Esophagus muscularis mucosa (tissue), 4 donors: ENCODE data around the gene CAMTA1. TPM values are rescaled to one million over a fixed set of nuclear protein-coding genes. Genes with fewer than 3 reads are reported as not detected.
A peak's percentile ranks its signal among the peaks of the same experiment; 100 is the strongest.

Source experiments
- DNase-seq: peaks from one replicate; pipeline ENCODE4 v3.0.0-alpha.2; 2017; ENCODE audit errors: extremely low spot score
- H3K27ac ChIP-seq, 4 donors: fragments of 200-600 bp; sonication (generic); replicated peaks in 1 of 4; 1 replicate in 3 of 4; 2 replicates in 1 of 4; pipeline ENCODE4 v1.5.1; 2016 to 2019; ENCODE audit warnings: mild to moderate bottlenecking in 1 of 4
- H3K27me3 ChIP-seq, 4 donors: fragments of 200-600 bp; sonication (generic); one replicate each; pipeline versions ENCODE4 v1.5.1 to v1.6.0; 2016 to 2019
- H3K36me3 ChIP-seq, 4 donors: fragments of 200-600 bp; sonication (generic); one replicate each; pipeline ENCODE4 v1.5.1; 2016 to 2019
- H3K4me1 ChIP-seq, 4 donors: fragments of 200-600 bp; sonication (generic); one replicate each; pipeline ENCODE4 v1.5.1; 2016 to 2019
- H3K4me3 ChIP-seq, 4 donors: fragments of 200-600 bp; sonication (generic); 1 replicate in 2 of 4; 2 replicates in 2 of 4; pipeline ENCODE4 v1.5.1; 2016 to 2019; ENCODE audit warnings: mild to moderate bottlenecking in 4 of 4, moderate library complexity in 1 of 4
- H3K9me3 ChIP-seq, 4 donors: fragments of 200-600 bp; sonication (generic); 1 replicate in 3 of 4; 2 replicates in 1 of 4; pipeline ENCODE4 v1.5.1; 2016 to 2019
- EP300 ChIP-seq: sonication (generic); formaldehyde crosslinking; IDR thresholded peaks from one replicate; pipeline ENCODE4 v1.6.1; 2017; ENCODE audit warnings: antibody characterized with exemption
- POLR2A ChIP-seq: fragments of 450-650 bp; IDR thresholded peaks from one replicate; pipeline ENCODE4 v1.6.1; 2017; ENCODE audit warnings: antibody characterized with exemption, moderate library complexity, mild to moderate bottlenecking, low read depth
- POLR2AphosphoS5 ChIP-seq, 2 donors: sonication (generic); formaldehyde crosslinking; IDR thresholded peaks; one replicate each; pipeline ENCODE4 v1.6.1; 2017; ENCODE audit warnings: antibody characterized with exemption in 2 of 2
- WGBS: methylation state at CpG from one replicate; pipeline ENCODE4 v1.1.5; 2018; 5-methylcytosine and 5-hydroxymethylcytosine counted together
- intact Hi-C: fragments of 100-400 bp; cut with DNase I; formaldehyde crosslinking; loops from one replicate; pipeline ENCODE4 v1.15.1; 2023
- total RNA-seq, 4 donors: library from RNA; depleted of rRNA; stranded (reverse); fragments of >200 nt; gene quantifications; one replicate each; pipeline versions ENCODE4 v1.1.0 to v1.2.1, GENCODE V29; 2016
- TF ChIP-seq, protein P1 (sequence below), 3 experiments: fragments of 200-600 bp in 2 of 3; fragments of 450-650 bp in 1 of 3; sonication (generic) in 2 of 3; IDR thresholded peaks; one replicate each; pipeline ENCODE4 v1.5.1; 2017 to 2019; ENCODE audit warnings: antibody characterized with exemption in 3 of 3, mild to moderate bottlenecking in 2 of 3, moderate library complexity in 1 of 3

CAMTA1 gene
- total RNA-seq, 4 donors from 2014 or later, result 109 to 226 (median 139) TPM

DNA sequence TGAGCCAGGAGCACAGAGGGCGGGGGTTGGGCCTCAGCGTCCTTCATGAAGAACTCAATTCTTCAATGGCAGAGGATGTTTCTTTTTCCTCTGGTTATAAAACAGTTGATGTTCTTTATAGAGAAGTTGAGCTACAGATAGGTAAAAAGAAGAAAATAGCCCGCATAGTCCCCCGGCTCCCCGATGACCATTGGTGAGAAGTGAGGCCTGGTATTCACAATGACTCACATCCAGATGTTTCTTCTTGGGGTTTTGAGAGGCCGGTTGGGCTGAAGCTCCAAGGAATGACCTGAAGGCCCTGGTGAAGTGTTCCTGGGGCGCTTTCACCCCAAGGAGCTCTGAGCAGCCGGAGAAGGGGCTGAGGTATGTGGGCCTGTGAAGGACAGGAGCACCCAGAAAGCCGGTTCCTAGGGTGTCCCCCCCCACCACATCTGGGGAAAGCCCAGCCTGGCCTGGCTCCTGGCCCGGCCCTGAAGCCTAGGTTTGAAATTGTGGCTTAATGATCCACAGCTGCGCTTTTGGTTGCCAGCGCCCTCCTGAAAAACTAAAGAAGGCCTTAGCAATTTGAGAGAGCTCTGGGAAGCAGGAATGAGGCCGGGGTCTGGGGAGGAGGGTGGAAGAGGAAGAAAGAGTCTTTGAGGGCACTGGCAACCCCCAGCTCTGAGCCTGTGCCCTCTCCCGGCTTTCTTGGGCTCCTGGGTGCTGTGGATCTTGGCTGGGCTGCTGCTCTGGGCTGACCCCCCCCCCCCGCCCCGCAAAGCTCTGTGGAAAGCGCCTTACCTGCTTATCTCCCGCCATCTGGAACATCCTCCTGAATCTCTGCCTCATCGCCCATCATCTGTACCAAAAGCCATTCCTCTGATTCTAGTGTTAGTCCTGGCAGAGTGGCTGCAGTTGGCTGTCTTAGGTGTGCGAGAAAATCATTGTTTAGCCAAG, 444.7 kb downstream of the CAMTA1 start:
- Histone ChIP-seq H3K27ac (no peak overlapping the region), H3K27me3 (peaks cover 0 to 11% (median 0%) of the 10 kb centered on the region in 4 donors), H3K9me3 (no peaks in the 10 kb centered on the region), H3K4me3 (no peak overlapping the region), H3K36me3 (no peaks in the 10 kb centered on the region), H3K4me1 (no peaks in the 10 kb centered on the region)
- WGBS, result 90% methylated on average over 16 of the region's 20 CpGs
- DNase-seq, result peak; percentile 78
- TF ChIP-seq EP300 (no peak), POLR2A (no peak), POLR2AphosphoS5 (IDR thresholded peaks at IDR 0.05) (no peak)
- TF ChIP-seq, protein P1, sequence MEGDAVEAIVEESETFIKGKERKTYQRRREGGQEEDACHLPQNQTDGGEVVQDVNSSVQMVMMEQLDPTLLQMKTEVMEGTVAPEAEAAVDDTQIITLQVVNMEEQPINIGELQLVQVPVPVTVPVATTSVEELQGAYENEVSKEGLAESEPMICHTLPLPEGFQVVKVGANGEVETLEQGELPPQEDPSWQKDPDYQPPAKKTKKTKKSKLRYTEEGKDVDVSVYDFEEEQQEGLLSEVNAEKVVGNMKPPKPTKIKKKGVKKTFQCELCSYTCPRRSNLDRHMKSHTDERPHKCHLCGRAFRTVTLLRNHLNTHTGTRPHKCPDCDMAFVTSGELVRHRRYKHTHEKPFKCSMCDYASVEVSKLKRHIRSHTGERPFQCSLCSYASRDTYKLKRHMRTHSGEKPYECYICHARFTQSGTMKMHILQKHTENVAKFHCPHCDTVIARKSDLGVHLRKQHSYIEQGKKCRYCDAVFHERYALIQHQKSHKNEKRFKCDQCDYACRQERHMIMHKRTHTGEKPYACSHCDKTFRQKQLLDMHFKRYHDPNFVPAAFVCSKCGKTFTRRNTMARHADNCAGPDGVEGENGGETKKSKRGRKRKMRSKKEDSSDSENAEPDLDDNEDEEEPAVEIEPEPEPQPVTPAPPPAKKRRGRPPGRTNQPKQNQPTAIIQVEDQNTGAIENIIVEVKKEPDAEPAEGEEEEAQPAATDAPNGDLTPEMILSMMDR (IDR thresholded peaks at IDR 0.05), result no peak
- intact Hi-C loops, result loop anchor here (10.0 kb wide), 1 partner anchor 415 kb away; no protein-coding TSS in a partner anchor

DNA sequence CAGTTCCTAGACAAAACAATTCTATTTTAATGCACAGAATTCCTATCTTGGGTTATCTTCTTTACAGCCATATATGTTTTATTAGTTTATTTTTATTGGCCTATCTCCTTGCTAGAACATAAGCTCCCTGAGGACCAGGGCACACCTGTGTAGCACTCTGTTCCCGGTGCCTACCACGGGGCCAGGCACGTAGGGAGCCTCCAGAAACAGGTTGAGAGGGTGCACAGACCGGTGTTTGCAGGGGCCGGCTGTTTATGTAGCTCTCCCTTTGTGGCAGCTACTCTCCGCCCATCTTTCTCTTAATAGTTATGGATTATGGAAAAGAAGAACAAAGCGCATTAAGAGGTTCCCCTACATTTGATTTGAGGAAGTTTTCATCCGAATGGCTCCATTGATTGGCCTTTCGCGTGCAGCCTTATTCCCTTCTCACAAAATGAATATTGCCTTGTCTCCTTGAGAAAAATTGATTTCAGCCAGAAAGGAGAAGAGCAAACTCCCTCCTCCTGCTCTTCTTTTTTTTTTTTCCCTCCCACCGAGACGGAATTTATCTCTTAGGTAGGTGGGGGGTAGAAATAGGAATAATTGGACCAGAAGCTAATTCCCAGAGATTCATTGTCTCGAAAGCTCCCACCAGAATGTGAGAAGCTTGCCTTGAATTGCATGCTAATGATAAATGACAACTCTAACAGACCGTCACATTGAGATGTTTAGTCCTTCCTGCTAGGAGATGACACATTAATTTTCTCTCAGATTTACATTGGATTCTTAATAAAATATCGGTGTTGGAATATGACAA, 447.4 kb downstream of the CAMTA1 start:
- no peak for DNase-seq
- Histone ChIP-seq H3K36me3 (no peaks in the 10 kb centered on the region), H3K4me1 (no peaks in the 10 kb centered on the region), H3K9me3 (no peaks in the 10 kb centered on the region), H3K27me3 (peaks cover 0 to 8% (median 0%) of the 10 kb centered on the region in 4 donors), H3K27ac (no peak overlapping the region), H3K4me3 (no peak overlapping the region)
- WGBS, result 87% methylated on average over 15 of the region's 15 CpGs
- no peak for TF ChIP-seq EP300
- TF ChIP-seq, protein P1 (IDR thresholded peaks at IDR 0.05), result no peak
- no peak for TF ChIP-seq POLR2AphosphoS5 (IDR thresholded peaks at IDR 0.05)
- TF ChIP-seq POLR2A, result no peak
- intact Hi-C loops, result no loop called here

DNA sequence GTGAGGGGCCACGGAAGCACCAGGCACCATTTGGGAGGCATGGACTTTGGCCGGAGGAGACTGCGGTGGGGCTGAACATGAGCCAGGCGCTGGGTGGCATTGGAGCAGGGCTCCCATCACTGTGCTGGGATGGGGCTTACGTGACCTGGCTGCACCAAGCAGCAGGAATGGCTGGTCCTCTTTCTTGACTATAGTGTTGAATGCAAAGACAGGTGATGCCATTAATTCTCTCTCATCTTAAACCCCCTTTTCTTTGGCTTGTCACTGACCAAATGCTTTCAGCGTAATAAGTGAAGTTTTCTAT, 447.9 kb downstream of the CAMTA1 start:
- no peak overlapping the region for H3K27ac ChIP-seq
- intact Hi-C loops, result no loop called here
- H3K36me3 ChIP-seq, result no peaks in the 10 kb centered on the region
- TF ChIP-seq EP300 (no peak), POLR2A (no peak), POLR2AphosphoS5 (IDR thresholded peaks at IDR 0.05) (no peak)
- TF ChIP-seq, protein P1 (IDR thresholded peaks at IDR 0.05), result no peak
- DNase-seq, result no peak
- WGBS, result 97% methylated on average over 6 of the region's 6 CpGs
- H3K4me1 ChIP-seq, result no peaks in the 10 kb centered on the region
- peaks cover 0 to 3% (median 0%) of the 10 kb centered on the region in 4 donors for H3K27me3 ChIP-seq
- H3K9me3 ChIP-seq, result no peaks in the 10 kb centered on the region
- H3K4me3 ChIP-seq, result no peak overlapping the region

DNA sequence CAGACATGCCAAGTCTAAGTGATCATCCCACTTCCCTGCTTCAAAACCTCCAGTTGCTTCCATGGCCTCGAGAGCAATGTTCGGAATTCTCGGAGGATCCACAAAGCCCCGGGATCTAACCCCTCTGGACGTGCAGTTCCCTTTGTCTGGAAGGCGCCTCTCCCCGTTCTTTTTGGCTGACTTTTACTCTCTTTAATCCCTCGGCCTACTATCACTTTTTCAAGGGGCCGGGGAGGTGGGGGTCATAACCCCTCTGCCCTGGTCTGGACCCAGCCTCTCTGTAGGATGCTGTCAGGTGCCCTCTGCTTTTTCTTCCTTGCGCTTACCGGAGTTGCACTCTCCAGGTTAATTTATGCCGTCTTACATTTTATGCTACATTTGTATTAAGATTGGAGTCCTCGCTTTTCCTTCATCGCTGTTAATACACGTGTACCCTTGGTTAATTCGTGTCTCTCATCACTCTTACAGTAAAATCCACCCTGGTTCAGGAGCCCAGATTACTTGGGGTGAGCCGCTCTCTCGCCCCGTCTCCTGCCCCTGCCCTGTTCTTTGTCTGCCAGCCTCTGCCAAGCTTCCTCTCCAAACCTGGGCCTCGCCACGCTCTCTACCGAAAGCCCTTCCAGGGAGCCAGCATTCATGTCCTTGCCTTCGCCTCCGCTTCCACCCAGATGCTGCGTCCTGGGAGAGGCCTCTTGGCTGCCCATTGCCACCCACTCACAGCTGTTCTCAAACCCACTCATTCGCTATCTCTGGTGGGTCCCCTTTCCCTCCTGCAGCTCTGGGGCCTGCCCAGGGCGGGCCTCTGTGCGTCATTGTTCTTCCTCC, 448.6 kb downstream of the CAMTA1 start:
- Histone ChIP-seq H3K9me3 (no peaks in the 10 kb centered on the region), H3K4me3 (no peak overlapping the region), H3K4me1 (no peaks in the 10 kb centered on the region), H3K36me3 (no peaks in the 10 kb centered on the region), H3K27ac (no peak overlapping the region), H3K27me3 (no peaks in the 10 kb centered on the region)
- DNase-seq, result no peak
- WGBS, result 94% methylated on average over 28 of the region's 28 CpGs
- TF ChIP-seq, protein P1 (IDR thresholded peaks at IDR 0.05), result no peak
- TF ChIP-seq EP300 (no peak), POLR2A (no peak), POLR2AphosphoS5 (IDR thresholded peaks at IDR 0.05) (no peak)
- intact Hi-C loops, result no loop called here
